DLD1 (cell line): ENCODE data around the gene LLGL1.
"Not testable (repeated sequence)": the region's sequence is repeated elsewhere in the genome, so short reads cannot be mapped to it uniquely, and the experiment has no call there.

ENCODE experiments used
- in situ Hi-C: cut with HindIII; loops from 2 replicates; pipeline ENCODE4 v1.10.0; 2017; ENCODE audit warnings: low sequenced_read_pairs

LLGL1 gene

DNA sequence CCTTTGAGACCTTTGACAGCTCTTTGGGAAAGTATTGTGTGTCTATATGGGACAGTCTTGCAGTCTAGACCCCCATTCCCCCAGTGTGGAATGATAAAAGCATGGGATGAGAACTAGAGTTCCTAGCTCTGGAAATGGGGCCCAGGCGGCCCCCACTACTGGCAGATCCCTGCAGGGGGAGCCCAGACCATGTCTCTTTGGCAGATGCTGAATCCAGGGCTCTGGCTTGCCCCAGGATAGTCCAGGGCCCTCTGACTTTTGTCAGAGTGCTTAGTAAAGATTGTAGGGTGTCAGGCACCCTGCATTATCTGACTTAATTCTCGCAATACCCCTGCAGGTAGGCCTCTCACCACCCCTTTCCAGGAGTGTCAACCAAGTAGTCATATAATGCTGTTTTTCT lies 33.5 kb upstream of the LLGL1 start:
- in situ Hi-C loops: no loop called here

GRCh38 chr17:18194394-18194793 lies 31.0 kb upstream of the LLGL1 start:
- in situ Hi-C loops: no loop called here

- in situ Hi-C loops: no loop called here
These were observed 30.6 kb upstream of the LLGL1 start for GRCh38 chr17:18194804-18195203.

DNA sequence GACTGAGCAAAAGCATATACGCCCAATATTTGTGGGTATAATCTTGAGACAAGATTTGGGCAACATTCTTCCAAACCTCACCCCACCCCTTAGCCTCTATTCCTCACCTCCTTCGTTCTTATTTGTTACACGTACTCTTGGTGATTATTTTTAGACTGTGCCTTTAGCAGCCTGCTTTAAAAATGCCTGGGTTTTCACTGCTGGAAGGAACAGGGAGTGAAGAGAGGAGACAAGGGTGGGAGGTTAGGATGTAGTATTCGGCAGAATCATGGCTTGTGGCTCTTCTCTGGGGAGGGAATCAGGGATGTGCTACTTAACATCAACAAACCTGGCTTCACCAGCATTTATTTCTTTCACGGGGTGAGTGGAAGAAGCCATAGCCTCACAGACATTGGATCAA lies 30.2 kb upstream of the LLGL1 start:
- in situ Hi-C loops: no loop called here

- in situ Hi-C loops: no loop called here
These were observed 27.8 kb upstream of the LLGL1 start for GRCh38 chr17:18197535-18198194.

GRCh38 chr17:18198530-18198929 lies 26.9 kb upstream of the LLGL1 start:
- in situ Hi-C loops: no loop called here

DNA sequence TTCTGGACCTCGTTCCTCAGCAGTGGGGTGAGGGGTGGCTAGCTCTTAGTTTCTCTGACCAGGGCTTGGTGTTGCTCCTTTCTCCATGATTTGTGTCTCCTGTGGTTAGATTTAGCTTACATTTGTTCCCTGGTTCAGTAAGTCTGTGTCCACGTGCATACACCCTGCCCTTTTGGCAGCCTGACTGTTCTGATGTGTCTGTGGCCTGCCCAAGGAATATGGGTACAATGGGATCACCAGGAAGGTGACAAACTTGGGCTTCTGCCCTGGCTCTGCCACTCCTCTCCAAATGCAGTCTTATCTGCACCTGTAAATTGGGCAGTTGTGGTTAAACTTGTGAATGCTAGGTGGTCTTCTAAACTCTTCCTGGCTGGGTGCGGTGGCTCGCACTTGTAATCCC lies 24.3 kb upstream of the LLGL1 start:
- in situ Hi-C loops: no loop called here

DNA sequence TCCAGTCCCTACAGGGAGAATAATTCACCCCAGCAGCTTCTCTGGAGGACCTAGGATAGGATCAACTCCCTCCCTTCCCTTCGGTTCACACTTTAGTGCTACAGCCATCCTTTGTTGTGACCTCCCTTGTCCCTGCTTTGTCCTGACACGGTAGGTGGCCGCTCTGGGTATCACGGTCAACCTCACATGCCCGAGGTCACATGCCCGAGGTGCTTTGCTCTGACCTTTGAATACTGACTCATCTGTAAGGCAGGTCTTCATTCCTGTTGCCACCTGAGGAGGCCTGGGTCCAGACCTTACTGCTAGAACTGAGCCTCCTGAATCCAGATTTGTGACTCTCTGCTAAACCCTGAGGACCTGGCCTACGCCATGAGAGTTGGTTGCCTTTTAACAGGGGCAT lies 22.1 kb upstream of the LLGL1 start:
- in situ Hi-C loops: no loop called here

DNA sequence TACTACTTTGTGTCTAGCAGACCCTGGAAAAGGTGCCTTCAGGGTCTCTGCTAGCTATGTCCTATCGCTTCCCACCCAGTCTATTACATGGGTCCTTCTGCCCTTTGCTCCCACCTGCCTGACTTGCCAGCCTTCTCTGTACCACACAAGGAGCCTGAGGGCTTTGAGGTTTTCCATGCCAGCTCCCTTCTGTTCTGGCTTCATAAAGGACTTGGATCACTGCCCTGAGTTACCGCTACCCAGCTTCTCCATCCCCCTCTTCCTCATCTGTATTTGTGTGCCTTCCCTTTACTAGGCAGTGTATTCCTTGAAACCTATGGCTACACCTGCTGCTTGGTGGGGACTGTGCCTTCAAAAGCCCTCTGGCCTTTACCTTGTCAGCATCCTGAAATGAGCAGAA lies 19.6 kb upstream of the LLGL1 start:
- in situ Hi-C loops: no loop called here

DNA sequence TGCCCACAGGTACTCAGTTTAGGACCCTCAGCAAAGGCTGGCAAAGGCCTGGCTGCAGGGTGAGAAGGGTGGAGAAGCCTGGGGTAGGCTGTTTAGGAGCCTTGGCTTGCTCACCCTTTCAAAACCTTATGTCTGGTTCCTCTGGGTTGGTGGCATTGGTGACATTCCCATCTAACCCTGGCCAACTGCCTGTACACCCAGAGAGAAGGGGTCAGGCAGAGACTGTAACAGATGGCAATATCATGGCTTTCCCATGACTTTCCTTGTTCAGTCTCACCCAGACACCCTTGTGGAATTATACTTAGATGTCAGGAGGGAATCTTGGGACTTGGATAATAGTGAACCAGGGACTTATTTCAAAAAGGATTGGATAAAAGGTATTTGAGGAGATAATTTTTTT lies 18.5 kb upstream of the LLGL1 start:
- in situ Hi-C loops: no loop called here

DNA sequence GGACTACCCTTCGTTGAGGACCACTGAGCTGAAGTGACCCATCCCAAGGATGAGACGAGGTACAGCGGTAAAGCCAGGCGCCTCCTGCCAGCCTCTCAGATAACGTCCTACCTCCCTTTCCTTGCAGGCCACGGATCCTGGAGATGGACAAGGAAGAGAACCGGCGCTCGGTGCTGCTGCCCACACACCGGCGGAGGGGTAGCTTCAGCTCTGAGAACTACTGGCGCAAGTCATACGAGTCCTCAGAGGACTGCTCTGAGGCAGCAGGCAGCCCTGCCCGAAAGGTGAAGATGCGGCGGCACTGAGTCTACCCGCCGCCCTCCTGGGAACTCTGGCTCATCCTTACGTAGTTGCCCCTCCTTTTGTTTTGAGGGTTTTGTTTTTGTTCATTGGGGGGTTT lies 17.3 kb upstream of the LLGL1 start:
- in situ Hi-C loops: no loop called here

- in situ Hi-C loops: no loop called here
These were observed 11.7 kb upstream of the LLGL1 start for GRCh38 chr17:18213666-18214270.

DNA sequence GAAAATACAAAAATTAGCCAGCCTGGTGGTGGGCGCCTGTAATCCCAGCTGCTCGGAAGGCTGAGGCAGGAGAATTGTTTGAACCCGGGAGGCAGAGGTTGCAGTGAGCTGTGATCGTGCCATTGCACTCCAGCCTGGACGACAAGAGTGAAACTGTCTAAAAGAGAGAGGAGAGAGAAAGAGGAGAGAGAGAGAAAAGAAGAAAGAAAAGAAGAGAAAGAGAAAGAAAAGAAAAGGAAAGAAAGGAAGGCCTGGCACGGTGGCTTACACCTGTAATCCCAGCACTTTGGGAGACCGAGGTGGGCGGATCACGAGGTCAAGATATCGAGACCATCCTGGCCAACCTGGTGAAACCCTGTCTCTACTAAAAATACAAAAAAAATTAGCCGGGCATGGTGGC lies 8.5 kb upstream of the LLGL1 start:
- in situ Hi-C loops: not testable (repeated sequence)

GRCh38 chr17:18217412-18218015 lies 7.9 kb upstream of the LLGL1 start:
- in situ Hi-C loops: no loop called here

GRCh38 chr17:18218756-18219415 lies 6.5 kb upstream of the LLGL1 start:
- in situ Hi-C loops: no loop called here

DNA sequence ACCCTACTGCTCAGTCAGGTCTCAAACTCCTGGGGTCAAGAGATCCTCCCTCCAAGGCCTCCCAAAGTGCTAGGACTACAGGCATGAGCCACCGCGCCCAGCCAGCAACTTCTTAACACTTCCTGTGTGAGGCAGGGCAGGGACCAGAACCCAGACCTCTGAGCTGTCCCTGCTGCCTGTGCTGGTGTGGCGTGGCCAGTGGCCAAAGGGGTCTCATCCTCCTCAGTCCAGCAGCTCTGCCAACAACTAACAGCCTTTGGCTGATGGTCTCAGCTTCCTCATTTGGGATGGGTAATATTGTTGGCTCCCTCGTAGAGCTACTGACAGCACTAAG lies 1.4 kb upstream of the LLGL1 start:
- in situ Hi-C loops: no loop called here

DNA sequence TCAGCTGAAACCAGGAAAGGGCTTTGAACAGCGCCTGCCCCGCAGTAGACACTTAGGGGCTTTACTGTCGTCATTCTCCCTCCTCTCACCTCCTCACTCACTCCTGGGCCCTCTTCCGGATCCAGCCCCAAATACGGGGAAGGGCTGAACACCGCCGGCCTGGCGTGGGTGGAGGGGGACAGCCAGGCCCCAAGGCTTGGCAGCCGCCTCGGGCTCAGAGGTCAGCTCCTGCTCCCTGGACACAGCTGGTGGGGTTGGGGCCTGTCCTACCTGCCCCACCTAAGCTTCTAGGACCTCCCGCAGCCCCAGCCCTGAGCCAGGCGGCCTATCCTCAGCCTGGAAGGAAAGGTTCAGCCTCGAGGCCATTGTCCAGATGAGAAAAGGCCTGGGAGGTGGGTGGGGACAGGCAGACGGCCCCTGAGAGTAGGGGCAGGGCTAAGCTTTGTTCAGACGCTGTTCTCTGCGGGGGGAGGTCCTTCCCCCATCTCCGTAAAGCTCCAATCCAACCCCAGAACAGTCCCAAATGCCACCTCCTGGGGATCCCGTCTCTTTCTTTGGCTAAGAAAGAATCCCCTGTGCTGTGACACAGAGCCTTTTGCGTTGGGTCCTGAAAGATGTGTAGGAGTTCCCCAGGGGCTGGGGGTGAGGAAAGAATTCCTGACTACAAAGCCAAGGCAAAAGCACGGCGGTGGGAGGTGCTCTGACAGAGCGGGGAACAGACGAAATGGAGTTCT lies 881 bp upstream of the LLGL1 start:
- in situ Hi-C loops: no loop called here

GRCh38 chr17:18225642-18226283 lies 328 bp downstream of the LLGL1 start:
- in situ Hi-C loops: no loop called here

DNA sequence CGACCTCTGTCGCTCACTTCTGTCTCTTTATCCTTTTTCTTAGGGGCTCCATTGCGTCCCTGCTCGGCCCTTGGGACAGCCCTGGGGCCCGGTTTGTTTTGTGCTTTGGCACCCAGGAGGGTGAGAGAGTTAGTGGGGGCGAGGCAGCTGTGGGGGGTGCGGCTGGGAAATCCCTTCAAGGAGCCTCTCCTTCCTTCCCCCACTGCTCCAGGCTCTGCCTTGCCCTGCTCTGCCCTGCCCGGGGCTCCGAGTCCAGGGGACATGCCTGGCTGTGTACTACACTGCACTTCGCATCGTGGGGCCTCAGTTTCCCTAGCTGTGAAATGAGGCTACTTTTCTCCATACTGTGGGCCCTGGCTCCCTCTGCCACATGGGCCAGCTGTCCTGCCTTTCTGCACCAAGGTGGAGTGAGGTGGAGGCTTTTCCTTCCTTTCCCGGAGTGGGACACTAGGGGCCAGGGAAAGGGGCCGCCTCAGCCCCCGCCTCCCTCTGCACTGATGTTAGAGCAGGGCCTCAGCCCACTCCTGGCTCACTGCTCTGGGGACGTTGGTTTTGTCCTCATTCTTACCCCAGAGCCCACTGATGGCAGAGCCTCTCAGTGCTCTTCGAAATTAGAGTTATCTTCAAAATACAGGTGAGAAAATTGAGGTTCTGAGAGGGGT lies 980 bp downstream of the LLGL1 start:
- in situ Hi-C loops: no loop called here

DNA sequence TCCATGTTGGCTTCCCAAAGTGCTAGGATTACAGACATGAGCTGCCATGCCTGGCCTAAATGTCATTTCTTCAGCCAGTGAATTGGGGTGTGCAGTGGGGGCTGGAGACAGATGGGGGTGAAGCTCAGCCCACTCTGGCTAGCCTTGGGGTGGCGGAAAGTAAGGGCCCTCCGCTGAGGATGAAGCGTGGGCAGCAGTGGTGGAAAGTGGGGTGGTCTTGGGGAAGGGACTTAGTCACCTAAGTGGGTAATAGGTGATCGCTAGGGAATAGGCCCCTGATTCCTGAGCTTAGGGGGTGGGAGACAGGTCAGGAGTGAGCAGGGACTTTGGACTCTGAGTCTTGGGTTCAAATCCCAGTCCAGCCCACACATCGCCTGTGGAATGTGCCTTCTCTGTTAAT lies 2.2 kb downstream of the LLGL1 start:
- in situ Hi-C loops: no loop called here
